Fibroblast of mammary gland (primary cell): ENCODE data around the gene CHEK2.
A peak's percentile ranks its signal among the peaks of the same experiment; 100 is the strongest.
"Not testable (repeated sequence)": the region's sequence is repeated elsewhere in the genome, so short reads cannot be mapped to it uniquely, and the experiment has no call there.

Source experiments
- DNase-seq: peaks from one replicate; pipeline ENCODE4 v3.0.0-alpha.2; 2010; ENCODE audit warnings: low read depth
- H3K4me3 ChIP-seq: 2 replicates; pipeline ENCODE4 v1.5.1; 2011; ENCODE audit warnings: low read depth, mild to moderate bottlenecking, low read length, moderate library complexity; ENCODE audit not compliant: control insufficient read depth
- TF ChIP-seq, protein P1 (sequence below): conservative IDR thresholded peaks from 2 replicates; pipeline ENCODE4 v1.5.1; 2011; ENCODE audit warnings: low read depth, low read length, inconsistent platforms; ENCODE audit not compliant: control insufficient read depth, insufficient read depth

Gene CHEK2

DNA sequence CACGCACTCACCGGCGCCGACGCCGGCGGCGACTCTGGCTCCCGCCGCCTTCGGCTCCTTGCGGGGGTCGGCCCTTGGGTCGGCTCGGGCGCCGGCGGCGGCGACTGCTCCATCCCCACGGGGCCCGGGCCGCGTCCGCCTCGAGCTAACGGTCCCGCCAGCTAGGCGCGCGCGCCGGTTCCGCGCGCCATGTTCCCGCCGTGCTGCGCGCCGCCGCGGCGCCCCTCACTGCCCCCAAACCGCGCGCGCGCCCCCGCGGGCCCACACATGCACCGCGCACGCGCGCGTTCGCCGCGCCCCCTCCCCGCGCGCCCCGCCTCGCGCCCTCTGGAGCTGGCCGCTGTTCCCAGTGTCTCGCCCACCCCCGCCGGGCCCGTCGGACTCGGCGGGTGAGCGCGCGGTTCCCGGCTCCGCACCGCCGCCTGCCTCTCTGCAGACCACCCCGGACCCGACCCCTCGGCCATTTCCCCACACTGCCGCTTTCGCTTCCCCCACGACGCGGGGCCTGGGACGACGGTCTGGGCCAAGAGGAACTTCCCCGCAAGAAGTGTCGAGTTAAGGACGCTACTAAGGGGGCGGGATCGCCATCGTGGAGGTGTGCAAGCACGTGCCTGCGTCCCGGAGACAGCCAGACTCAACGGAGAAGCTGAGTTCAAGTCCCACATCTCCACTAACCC lies 61.9 kb downstream of the CHEK2 start, which contains the start of gene TTC28:
Gene TTC28, minus strand, starts transcription at position 230 of the 677 bp plus-strand sequence. Its CDS starts 117 bp downstream, at position 113.
- DNase-seq = peak; percentile 57
- H3K4me3 ChIP-seq = peak within 1 kb of the TSS; percentile 77

GRCh38 chr22:28678778-28679610 lies 62.6 kb downstream of the CHEK2 start:
- not testable (repeated sequence) for DNase-seq
- peak overlapping the region; percentile 77 for H3K4me3 ChIP-seq

- H3K4me3 ChIP-seq = not testable (repeated sequence)
These were observed 63.5 kb downstream of the CHEK2 start for GRCh38 chr22:28678170-28678569.

DNA sequence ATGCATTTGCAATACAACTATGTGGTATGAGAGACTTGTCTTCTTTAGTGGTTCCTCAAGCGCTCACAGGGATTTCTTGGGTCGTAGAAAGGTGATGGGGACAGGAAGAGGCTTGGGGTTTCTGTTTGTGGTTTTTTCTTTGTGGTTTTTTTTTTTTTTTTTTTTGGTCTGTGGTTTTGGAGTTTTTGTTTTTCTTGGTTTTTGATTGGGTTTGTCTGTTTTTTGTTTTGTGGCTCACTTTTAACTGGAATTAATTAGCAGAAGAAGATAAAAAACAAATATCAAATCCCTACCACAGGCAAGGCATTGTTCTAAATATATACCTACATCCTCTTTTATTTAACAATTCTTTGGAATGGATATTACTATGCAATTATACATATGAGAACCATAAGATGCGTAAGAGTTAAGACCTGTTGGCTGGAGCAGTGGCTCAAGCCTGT lies 67.5 kb downstream of the CHEK2 start:
- peak; percentile 76 for DNase-seq
- TF ChIP-seq, protein P1, sequence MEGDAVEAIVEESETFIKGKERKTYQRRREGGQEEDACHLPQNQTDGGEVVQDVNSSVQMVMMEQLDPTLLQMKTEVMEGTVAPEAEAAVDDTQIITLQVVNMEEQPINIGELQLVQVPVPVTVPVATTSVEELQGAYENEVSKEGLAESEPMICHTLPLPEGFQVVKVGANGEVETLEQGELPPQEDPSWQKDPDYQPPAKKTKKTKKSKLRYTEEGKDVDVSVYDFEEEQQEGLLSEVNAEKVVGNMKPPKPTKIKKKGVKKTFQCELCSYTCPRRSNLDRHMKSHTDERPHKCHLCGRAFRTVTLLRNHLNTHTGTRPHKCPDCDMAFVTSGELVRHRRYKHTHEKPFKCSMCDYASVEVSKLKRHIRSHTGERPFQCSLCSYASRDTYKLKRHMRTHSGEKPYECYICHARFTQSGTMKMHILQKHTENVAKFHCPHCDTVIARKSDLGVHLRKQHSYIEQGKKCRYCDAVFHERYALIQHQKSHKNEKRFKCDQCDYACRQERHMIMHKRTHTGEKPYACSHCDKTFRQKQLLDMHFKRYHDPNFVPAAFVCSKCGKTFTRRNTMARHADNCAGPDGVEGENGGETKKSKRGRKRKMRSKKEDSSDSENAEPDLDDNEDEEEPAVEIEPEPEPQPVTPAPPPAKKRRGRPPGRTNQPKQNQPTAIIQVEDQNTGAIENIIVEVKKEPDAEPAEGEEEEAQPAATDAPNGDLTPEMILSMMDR = no peak
- H3K4me3 ChIP-seq = no peak overlapping the region

More at GRCh38 chr22:28678170-28678569, 63.5 kb downstream of the CHEK2 start:
- DNase-seq = not testable (repeated sequence)

- no peak overlapping the region for H3K4me3 ChIP-seq
- TF ChIP-seq, protein P1 = no peak
- peak; percentile 32 for DNase-seq
These were observed 70.9 kb downstream of the CHEK2 start for GRCh38 chr22:28670756-28671155.

- TF ChIP-seq, protein P1 = no peak
- DNase-seq = no peak
- H3K4me3 ChIP-seq = no peak overlapping the region
These were observed 71.5 kb downstream of the CHEK2 start for GRCh38 chr22:28670161-28670560.

DNA sequence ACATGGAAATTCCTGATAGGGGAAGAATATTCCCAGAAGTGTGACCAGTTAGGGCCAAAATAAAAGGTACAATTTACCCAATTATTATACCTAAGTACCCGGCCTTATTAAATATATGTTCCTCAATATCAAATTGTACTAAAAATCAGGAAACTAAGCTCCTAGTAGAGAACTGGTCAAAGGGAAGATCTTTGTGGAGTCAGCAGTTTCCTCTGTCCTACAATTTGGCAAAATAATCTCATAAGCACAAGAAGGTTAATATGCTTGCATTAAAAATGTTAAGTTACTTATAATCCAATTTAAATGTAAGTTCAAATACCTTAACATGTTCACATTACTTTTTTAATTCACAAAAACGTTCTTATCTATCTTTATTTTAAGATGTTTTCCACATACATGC lies 72.2 kb downstream of the CHEK2 start:
- DNase-seq = no peak
- no peak overlapping the region for H3K4me3 ChIP-seq
- TF ChIP-seq, protein P1 = no peak

DNA sequence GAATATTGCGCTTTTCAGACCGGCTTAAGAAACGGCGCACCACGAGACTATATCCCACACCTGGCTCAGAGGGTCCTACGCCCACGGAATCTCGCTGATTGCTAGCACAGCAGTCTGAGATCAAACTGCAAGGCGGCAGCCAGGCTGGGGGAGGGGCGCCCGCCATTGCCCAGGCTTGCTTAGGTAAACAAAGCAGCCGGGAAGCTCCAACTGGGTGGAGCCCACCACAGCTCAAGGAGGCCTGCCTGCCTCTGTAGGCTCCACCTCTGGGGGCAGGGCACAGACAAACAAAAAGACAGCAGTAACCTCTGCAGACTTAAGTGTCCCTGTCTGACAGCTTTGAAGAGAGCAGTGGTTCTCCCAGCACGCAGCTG lies 78.1 kb downstream of the CHEK2 start:
- H3K4me3 ChIP-seq = not testable (repeated sequence)

More for the DNA sequence above, 78.1 kb downstream of the CHEK2 start:
- not testable (repeated sequence) for DNase-seq
